AG04450 (cell line): ENCODE data around the gene NME9. TPM values are rescaled to one million over a fixed set of nuclear protein-coding genes. Genes with fewer than 3 reads are reported as not detected.

Source experiments
- CTCF ChIA-PET: fragments of 300-600, 350-600 bp; formaldehyde crosslinking; extraction: SDS; loops from one replicate; lab custom pipeline; 2022; ENCODE audit warnings: antibody characterized with exemption, inconsistent platforms; lab: Charles Lee
- POLR2A ChIA-PET: fragments of 350-600 bp; formaldehyde crosslinking; extraction: SDS; loops from one replicate; lab custom pipeline; 2021; ENCODE audit warnings: antibody characterized with exemption, inconsistent platforms; lab: Yijun Ruan, JAX
- DNase-seq: peaks from one replicate; pipeline ENCODE4 v3.0.0-alpha.2; 2011; ENCODE audit warnings: low read depth, low spot score
- H3K27ac ChIP-seq: one replicate; pipeline ENCODE4 v1.5.1; 2012; ENCODE audit warnings: low read depth, low read length, control low read depth
- H3K27me3 ChIP-seq: one replicate; pipeline ENCODE4 v1.6.0; 2012; ENCODE audit warnings: low read length; ENCODE audit not compliant: control insufficient read depth, insufficient read depth
- H3K4me3 ChIP-seq: 2 replicates; pipeline ENCODE4 v1.5.1; 2011; ENCODE audit warnings: mild to moderate bottlenecking, low read depth, low read length, control low read depth
- H3K9me3 ChIP-seq: 2 replicates; pipeline ENCODE4 v1.5.1; 2012; ENCODE audit warnings: low read length; ENCODE audit not compliant: control insufficient read depth, insufficient read depth
- polyA plus RNA-seq: library from polyadenylated mRNA; depleted of rRNA; stranded (reverse); fragments of >200 nt; gene quantifications from 2 replicates; pipeline ENCODE4 v1.2.3, GENCODE V29; 2011
- TF ChIP-seq, protein P1 (sequence below): IDR thresholded peaks from 2 replicates; pipeline ENCODE4 v1.5.1; 2011; ENCODE audit warnings: low read depth, low read length, control low read depth, inconsistent platforms

NME9 gene
- polyA plus RNA-seq, 1 experiment: 0.19 TPM

DNA sequence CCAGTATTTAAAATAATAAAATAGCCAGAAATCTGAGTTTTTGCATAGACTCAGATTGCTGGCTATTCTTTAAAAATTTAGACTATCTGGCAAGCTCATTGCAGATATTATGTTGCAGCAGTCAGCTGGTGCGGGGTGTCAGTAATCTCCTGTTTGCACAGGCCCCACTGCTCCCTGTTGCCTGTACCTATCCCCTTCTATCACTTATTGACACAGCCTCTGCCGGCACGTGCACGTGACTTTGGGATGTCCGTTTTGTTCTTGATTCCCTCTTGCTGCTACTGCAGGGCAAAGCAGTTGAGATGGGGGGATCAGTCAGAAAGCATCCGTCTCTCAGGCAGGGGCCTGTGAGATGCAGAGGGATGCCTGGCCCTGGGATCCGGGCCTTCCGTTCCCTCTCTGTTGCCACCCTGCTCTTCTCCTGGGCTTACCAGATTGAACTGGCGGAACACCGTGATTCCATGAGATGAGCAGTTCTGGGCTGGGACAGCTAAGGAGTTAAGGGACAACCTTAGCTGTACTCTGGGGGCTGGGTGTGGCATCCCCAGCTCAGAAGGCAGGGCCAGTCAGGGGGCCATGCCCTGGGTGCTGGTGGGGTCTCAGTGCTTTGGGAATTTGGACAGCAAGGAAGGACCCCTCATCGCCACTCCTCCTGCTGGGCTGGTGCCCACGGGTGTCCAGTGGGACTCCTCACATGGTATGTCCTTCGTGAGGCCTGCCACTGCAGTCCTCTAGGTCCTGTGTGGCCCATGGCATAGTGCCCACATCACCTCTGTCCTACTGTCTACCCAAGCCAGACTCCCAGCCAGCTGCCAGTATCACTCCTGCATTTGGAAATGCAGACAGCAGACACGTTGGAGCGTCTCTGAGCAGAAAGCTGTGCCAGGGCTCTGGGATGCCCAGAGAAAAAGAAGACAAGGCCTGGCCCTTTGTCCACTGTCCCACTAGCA lies 30.5 kb upstream of the NME9 start:
- DNase-seq: no peak
- CTCF ChIA-PET: interaction anchor here (1.5 kb wide), 1 partner anchor 555 kb away, joined by 3 read pairs; no protein-coding TSS in a partner anchor
- Histone ChIP-seq H3K27ac (no peak overlapping the region), H3K27me3 (no peaks in the 10 kb centered on the region), H3K4me3 (no peak overlapping the region), H3K9me3 (no peaks in the 10 kb centered on the region)
- TF ChIP-seq, protein P1, sequence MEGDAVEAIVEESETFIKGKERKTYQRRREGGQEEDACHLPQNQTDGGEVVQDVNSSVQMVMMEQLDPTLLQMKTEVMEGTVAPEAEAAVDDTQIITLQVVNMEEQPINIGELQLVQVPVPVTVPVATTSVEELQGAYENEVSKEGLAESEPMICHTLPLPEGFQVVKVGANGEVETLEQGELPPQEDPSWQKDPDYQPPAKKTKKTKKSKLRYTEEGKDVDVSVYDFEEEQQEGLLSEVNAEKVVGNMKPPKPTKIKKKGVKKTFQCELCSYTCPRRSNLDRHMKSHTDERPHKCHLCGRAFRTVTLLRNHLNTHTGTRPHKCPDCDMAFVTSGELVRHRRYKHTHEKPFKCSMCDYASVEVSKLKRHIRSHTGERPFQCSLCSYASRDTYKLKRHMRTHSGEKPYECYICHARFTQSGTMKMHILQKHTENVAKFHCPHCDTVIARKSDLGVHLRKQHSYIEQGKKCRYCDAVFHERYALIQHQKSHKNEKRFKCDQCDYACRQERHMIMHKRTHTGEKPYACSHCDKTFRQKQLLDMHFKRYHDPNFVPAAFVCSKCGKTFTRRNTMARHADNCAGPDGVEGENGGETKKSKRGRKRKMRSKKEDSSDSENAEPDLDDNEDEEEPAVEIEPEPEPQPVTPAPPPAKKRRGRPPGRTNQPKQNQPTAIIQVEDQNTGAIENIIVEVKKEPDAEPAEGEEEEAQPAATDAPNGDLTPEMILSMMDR: no peak
- POLR2A ChIA-PET: no interaction called here

DNA sequence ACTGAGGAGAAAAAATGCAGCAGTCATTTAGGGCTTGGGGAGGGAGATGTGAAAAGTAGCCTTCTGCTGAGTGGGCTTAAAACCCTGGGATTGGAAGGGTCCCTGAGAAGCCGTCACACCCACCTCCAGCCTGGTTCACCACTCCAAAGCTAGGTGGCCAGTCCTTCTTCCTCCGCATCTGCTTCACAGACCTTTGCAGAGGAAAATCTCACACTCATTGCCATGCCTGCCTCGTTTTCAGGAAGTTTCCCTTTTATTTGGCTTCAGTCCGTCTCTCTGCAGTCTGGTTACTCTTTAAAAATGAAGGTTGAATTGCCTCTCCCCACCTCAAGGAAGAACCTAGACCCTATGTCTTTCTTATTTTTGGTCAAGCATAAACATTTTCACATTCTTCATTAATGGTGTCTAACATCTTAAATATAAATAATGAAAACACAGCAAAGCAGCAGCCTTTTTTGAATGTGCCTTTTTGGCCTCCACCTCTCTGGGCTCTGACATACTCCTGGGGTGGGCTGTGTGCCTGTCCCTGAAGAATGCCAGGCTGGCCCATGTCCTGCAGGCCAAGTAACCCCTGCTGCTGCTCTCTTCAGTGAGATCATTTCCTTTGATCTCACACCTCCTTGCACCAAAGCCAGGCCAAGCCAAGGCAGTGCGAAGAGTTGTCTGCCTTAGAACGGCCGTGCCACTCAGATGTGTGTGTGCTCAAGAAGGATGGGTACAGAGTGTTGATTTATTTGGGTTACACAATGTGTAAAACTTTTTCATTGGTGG lies 29.7 kb upstream of the NME9 start:
- no peaks in the 10 kb centered on the region for H3K9me3 ChIP-seq
- ChIA-PET POLR2A (no interaction called here), CTCF (interaction anchor here (1.5 kb wide), 1 partner anchor 556 kb away, joined by 3 read pairs; no protein-coding TSS in a partner anchor)
- TF ChIP-seq, protein P1: no peak
- H3K27me3 ChIP-seq: no peaks in the 10 kb centered on the region
- H3K4me3 ChIP-seq: no peak overlapping the region
- DNase-seq: no peak
- no peak overlapping the region for H3K27ac ChIP-seq

DNA sequence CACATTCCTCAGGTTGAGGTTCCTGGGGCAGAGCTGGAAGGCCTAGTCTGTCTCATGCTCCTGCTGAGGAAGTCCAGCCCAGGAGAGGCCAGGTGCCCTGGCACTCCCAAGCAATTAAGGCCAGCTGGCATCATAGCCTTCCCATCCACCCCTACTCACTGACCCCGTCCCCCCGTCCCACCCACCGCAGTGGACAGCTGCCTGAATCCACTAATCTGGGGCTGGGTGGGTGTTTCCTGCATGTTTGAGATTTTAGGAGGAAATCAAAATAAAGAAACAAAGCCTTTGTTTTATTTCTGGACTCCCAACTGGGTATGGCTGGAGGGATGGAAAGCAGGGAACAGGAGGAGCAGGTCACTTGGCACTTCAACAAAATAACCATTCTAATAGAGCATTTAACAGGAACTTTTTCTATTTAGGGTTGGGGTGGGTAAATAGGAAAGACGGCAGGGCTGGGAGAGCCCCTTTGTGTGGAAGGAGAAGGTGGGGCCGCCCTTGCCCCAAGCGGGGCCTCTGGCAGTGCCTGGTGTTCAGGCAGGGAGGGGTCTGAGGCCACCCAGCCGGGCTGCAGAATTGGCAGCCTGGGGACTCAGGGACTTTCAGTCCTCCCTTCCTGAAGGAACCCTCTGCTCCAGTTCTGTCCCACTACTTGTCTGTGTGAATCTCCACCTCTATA lies 27.2 kb upstream of the NME9 start:
- no peaks in the 10 kb centered on the region for H3K9me3 ChIP-seq
- H3K4me3 ChIP-seq: no peak overlapping the region
- H3K27me3 ChIP-seq: no peaks in the 10 kb centered on the region
- DNase-seq: no peak
- TF ChIP-seq, protein P1: no peak
- ChIA-PET POLR2A (no interaction called here), CTCF (interaction anchor here (1.6 kb wide), 1 partner anchor 26 kb away, joined by 4 read pairs; no protein-coding TSS in a partner anchor)
- H3K27ac ChIP-seq: no peak overlapping the region

DNA sequence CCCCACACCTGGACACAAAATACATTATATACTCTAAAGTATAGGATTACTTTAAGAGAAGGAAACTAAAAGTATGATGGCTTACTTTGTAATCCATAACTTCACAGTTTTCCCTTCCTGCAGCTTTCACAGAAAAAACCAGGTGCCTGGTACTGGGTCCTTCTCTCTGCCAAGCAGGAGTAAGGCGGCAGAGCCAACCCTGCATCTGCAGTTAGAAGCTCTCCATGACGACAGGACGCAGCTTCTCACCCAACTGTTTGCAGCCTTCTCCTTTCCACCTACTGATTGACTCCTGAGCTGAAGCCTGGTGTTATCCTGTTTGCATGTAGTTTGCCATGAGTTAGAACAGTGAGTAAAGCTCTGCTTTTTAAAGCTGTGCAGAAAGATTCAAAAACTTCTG lies 25.4 kb upstream of the NME9 start:
- DNase-seq: no peak
- ChIA-PET POLR2A (no interaction called here), CTCF (interaction anchor here (1.6 kb wide), 1 partner anchor 25 kb away, joined by 4 read pairs; no protein-coding TSS in a partner anchor)
- Histone ChIP-seq H3K4me3 (no peak overlapping the region), H3K9me3 (no peaks in the 10 kb centered on the region), H3K27me3 (no peaks in the 10 kb centered on the region), H3K27ac (no peak overlapping the region)
- TF ChIP-seq, protein P1: no peak
